HG03442 (cell line): ENCODE data around the gene HNRNPA1.
"Not testable (repeated sequence)": the region's sequence is repeated elsewhere in the genome, so short reads cannot be mapped to it uniquely, and the experiment has no call there.

Source experiments
- ATAC-seq: cut with Tn5 transposase; IDR thresholded peaks from one replicate; pipeline ENCODE4 v1.9.1; 2021; ENCODE audit warnings: mild to moderate bottlenecking, moderate library complexity; ENCODE audit not compliant: unreplicated experiment

The HNRNPA1 gene

GRCh38 chr12:54280468-54281260 is at the start of gene HNRNPA1:
Gene HNRNPA1 (plus strand): TSS chr12:54280726. CDS start chr12:54280808, 82 bp downstream.
- ATAC-seq: peak; percentile 83

- not testable (repeated sequence) for ATAC-seq
Measured at GRCh38 chr12:54231269-54231668, 49.3 kb upstream of the HNRNPA1 start.

DNA sequence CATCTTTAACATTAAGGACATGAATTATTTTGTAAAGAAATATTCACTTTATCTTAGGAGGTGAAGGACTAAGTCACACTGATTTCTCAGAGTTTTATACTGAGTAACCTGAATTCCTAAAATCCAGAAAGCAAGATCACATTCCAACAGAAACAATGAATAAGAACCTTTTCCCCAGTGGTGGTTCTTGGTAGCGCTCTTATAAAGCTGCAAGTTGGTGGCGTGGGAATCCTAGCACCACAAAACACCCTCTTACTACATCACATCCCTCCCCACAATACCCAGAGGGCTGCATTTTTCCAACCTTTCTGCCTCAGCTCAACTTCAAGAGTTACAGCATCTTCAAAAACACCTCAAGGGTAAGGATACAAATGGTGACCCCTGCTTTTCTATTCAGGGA is 47.7 kb upstream of the HNRNPA1 start:
- no peak for ATAC-seq

DNA sequence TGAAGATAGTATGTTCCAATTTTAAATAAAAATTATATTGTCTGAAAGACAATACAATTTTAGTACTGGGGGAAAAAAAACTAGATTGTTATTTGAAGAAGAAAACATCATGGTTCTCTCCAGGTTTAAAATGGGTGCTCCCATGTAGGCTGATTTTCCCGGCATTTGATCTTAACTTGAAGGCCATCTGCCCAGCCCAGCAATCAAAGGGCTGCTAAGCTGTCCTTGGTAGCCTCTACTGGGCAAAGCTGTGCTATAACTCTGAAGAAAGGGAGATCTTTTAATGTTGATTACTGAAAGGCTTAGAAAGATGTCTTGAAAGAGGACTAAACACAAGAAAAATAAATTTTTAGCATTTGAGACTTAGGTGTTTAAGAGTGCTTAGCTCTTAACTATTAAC is 42.0 kb upstream of the HNRNPA1 start:
- no peak for ATAC-seq

- ATAC-seq: no peak
Measured at GRCh38 chr12:54239620-54240019, 40.9 kb upstream of the HNRNPA1 start.

DNA sequence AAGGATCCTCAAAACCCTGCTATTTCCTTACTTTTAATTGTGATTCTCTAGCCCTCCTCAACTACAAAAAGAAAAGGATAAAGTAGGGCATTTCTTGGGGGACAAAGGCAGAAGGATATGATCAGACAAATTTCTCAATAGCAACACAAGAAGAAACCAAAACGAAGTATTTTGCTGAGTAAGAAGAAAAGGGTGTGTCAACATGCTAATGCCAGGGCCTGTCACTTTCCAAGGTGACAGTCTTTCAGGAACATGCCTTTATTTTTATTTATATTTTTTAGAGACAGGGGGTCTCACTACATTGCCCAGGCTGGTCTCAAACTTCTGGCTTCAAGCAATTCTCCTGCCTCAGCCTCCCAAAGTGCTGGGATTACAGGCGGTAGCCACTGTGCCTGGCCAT is 40.4 kb upstream of the HNRNPA1 start:
- no peak for ATAC-seq

GRCh38 chr12:54240971-54241588 is 39.4 kb upstream of the HNRNPA1 start:
- ATAC-seq: peak; percentile 75

GRCh38 chr12:54246011-54246641 is 34.4 kb upstream of the HNRNPA1 start:
- ATAC-seq: no peak

DNA sequence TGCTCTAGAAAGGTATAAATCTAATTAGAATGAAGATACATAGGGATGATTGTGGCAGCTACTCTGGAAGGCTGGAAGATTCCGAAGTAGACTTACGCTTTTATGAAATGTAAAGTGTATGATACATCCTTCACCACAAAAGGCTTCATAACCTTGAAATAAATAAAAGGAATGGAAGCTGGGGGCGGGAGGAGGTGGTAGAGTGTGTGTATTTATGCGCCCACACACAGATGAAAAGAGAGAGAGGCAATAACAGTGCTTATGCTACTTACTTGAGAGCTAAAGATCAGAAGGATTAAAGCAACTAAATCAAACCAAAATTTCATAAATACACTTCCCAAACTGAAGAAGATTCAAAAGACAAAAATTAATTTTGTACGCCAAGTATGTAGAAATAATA is 31.0 kb upstream of the HNRNPA1 start:
- no peak for ATAC-seq

GRCh38 chr12:54251667-54252284 is 28.8 kb upstream of the HNRNPA1 start:
- ATAC-seq: no peak

GRCh38 chr12:54253240-54253639 is 27.3 kb upstream of the HNRNPA1 start:
- ATAC-seq: no peak

GRCh38 chr12:54257332-54257731 is 23.2 kb upstream of the HNRNPA1 start:
- ATAC-seq: no peak

DNA sequence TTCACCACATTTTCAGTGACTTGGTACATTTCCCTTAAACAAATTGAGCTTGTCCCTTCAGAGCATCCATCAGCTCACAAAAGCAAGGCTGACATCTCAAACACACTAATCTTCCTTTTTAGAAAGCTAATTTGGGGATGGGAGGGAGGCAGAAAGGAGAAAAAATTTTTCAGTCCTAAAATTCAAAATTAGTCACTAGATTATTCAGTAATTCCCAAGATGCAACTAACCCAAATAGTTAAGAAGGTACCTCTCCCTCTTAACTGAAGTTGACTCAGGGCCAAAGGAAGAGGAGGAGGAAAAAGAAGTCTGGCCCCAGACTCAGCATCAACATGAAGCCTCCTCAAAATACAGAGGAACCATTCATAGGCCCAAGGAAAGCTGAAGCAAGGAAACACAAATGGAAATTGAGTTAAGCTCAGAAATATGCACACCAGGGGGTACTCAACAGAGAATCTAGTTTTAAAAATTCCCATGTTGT is 22.3 kb upstream of the HNRNPA1 start:
- ATAC-seq: no peak

DNA sequence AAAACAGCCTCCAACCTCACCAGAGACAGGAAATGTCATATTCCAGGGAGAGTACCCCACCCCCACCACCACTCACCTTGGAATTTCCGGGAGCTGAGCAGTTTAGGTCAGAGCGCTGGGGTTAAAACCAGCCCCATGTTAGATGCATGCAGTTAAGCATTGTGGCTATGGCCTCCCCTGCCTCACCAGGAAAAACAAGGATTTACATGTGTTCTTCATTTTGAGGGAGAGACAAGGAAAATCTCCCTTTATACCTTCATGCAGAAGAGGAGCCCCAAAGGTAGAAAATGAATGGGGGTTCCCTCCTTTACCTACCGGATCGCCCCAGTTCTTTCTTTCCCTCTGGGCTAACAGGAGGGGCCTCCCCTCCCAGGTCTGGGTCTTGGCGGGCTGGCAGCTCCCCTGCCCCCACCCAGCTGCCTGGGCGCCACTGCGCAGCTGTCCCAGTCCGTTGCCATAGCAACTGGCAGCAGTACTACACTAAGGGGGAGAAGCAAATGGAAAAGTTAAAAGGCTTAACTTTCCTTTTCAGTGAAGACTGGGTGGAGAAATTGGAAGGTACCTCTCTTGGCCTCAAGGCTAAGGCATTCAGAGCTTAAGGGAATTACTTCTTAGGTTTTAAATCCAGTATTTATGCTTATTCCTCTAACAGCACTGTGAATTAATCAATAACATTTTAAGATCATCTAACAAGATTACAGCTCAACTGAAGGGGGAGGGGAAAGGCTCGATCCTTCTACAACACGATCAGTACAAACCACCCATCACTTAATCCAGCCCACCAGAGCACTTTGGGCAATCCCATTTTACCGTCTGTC is 21.1 kb upstream of the HNRNPA1 start:
- ATAC-seq: peak; percentile 75

DNA sequence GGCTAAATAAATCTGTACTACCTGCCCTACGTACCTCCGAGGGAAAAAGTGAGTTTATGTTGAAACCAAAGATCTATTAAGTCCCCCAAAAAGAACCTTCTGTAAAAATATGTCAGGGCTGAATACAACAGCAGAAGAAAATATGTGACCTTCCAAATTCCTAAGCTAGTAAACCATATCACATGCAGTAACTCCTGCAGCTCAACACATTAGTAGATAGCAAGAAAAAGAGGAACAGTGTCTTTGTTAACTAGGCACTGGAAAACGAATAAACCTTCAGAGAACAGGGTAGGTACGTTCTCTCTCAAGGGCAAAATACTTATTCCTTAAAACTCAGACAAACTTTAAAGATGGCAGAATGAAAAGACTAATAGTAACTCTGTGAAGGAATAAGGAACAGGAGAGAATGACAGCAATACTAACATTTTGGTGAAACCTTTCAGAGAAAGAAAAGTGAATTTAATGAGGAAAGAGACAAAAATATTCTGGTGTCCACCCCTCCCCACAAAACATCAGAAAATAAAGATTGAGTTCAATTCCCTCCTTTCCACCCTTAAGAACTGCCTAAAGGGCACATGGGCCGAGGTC is 18.6 kb upstream of the HNRNPA1 start:
- ATAC-seq: no peak

GRCh38 chr12:54262403-54262925 is 18.1 kb upstream of the HNRNPA1 start:
- no peak for ATAC-seq

DNA sequence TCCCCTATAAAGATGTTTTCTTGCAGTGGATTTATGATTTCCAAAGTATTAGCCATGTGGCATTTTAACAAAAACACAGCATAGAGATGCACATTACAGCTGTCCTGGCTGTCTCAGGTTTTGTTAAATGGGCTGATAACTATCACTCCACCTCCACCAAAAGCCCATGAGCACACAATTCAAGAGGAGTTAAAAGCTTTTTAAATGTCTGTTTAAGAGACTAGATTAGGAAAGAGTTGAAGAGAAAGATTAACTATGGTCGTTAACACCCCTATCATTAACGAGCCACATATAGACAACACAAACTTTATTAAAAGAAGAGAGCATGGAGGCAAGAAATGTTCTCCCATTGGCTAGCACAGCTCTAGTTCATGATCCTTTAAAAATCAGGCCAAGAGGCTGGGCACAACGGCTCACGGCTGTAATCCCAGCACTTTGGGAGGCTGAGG is 15.1 kb upstream of the HNRNPA1 start:
- ATAC-seq: no peak

- no peak for ATAC-seq
Measured at GRCh38 chr12:54266852-54267251, 13.7 kb upstream of the HNRNPA1 start.

DNA sequence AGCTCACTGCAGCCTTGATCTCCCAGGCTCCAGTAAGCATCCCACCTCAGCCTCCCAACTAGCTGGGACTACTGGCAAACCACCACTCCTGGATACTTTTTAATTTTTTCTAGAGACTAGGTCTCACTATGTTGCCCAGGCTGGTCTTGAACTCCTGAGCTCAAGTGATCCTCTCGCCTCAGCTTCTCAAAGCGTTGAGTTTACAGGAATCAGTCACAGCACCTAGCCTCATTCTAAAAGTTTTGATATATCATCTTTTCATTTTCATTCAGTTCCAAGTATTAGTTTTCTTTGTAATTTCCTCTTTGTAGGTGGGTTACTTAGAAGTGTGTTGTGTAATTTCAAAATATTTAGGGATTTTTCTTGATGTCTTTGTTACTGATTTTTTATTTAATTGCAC is 10.2 kb upstream of the HNRNPA1 start:
- no peak for ATAC-seq

GRCh38 chr12:54272214-54272613 is 8.3 kb upstream of the HNRNPA1 start:
- no peak for ATAC-seq
